Cardiac muscle cell (in vitro differentiated cells and primary cell): ENCODE data around the gene RNF11. TPM values are rescaled to one million over a fixed set of nuclear protein-coding genes. Genes with fewer than 3 reads are reported as not detected.

ENCODE experiments used
- DNase-seq, 2 donors: peaks; one replicate each; pipeline versions ENCODE4 v3.0.0 to v3.0.0-alpha.2; 2010 to 2017; ENCODE audit warnings: low read depth in 1 of 2, low spot score in 1 of 2
- H3K27ac ChIP-seq: fragments of 200-600 bp; sonication (generic); 2 replicates; pipeline ENCODE4 v1.5.1; 2016
- H3K27me3 ChIP-seq: fragments of 200-600 bp; sonication (generic); 2 replicates; pipeline ENCODE4 v1.6.0; 2016; ENCODE audit warnings: control low read depth
- H3K36me3 ChIP-seq: fragments of 200-600 bp; sonication (generic); 2 replicates; pipeline ENCODE4 v1.5.1; 2016; ENCODE audit warnings: control low read depth
- H3K4me1 ChIP-seq: fragments of 200-600 bp; sonication (generic); 2 replicates; pipeline ENCODE4 v1.8.1; 2017; ENCODE audit warnings: low read depth, mild to moderate bottlenecking, mixed run types
- H3K4me3 ChIP-seq: fragments of 200-600 bp; sonication (generic); 2 replicates; pipeline ENCODE4 v1.5.1; 2016; ENCODE audit warnings: mild to moderate bottlenecking
- H3K9me3 ChIP-seq: fragments of 200-600 bp; sonication (generic); 2 replicates; pipeline ENCODE4 v1.5.1; 2017; ENCODE audit warnings: low read depth, mild to moderate bottlenecking, control low read depth
- CTCF ChIP-seq: IDR thresholded peaks from 2 replicates; pipeline ENCODE4 v1.5.1; 2012; ENCODE audit warnings: low read depth, mild to moderate bottlenecking, low read length
- polyA plus RNA-seq: library from polyadenylated mRNA; unstranded; fragments of >200 nt; fragmentation: Nextera tagmentation; extraction: Ambion mirVana; gene quantifications from 2 replicates; pipeline ENCODE4 v1.2.1, GENCODE V29; 2016
- total RNA-seq: library from RNA; depleted of rRNA; stranded (reverse); fragments of >200 nt; gene quantifications from 2 replicates; pipeline ENCODE4 v1.2.3, GENCODE V29; 2016

Gene RNF11
- total and polyA plus RNA-seq, 2 experiments from 2014 or later, result 58.8 to 65.0 TPM

GRCh38 chr1:51317798-51318197 lies 81.7 kb downstream of the RNF11 start:
- Histone ChIP-seq H3K9me3 (no peaks in the 10 kb centered on the region), H3K4me1 (no peaks in the 10 kb centered on the region), H3K27me3 (no peaks in the 10 kb centered on the region), H3K27ac (no peak overlapping the region), H3K36me3 (no peaks in the 10 kb centered on the region), H3K4me3 (no peak overlapping the region)
- no peak for DNase-seq
- TF ChIP-seq CTCF, result no peak

GRCh38 chr1:51320967-51321923 lies 85.2 kb downstream of the RNF11 start:
- no peaks in the 10 kb centered on the region for H3K9me3 ChIP-seq
- TF ChIP-seq CTCF, result no peak
- no peak overlapping the region for H3K27ac ChIP-seq
- H3K4me3 ChIP-seq, result no peak overlapping the region
- peaks cover 4% of the 10 kb centered on the region for H3K4me1 ChIP-seq
- DNase-seq, result no peak
- no peaks in the 10 kb centered on the region for H3K27me3 ChIP-seq
- H3K36me3 ChIP-seq, result no peaks in the 10 kb centered on the region

GRCh38 chr1:51321924-51322280 lies 85.8 kb downstream of the RNF11 start:
- TF ChIP-seq CTCF, result no peak
- H3K4me3 ChIP-seq, result no peak overlapping the region
- peaks cover 10% of the 10 kb centered on the region for H3K4me1 ChIP-seq
- no peaks in the 10 kb centered on the region for H3K36me3 ChIP-seq
- no peak overlapping the region for H3K27ac ChIP-seq
- H3K27me3 ChIP-seq, result no peaks in the 10 kb centered on the region
- no peaks in the 10 kb centered on the region for H3K9me3 ChIP-seq
- no peak for DNase-seq

GRCh38 chr1:51322417-51323101 lies 86.5 kb downstream of the RNF11 start:
- no peaks in the 10 kb centered on the region for H3K27me3 ChIP-seq
- H3K4me3 ChIP-seq, result no peak overlapping the region
- no peak overlapping the region for H3K27ac ChIP-seq
- DNase-seq, result no peak
- no peak for TF ChIP-seq CTCF
- peaks cover 10% of the 10 kb centered on the region for H3K4me1 ChIP-seq
- H3K36me3 ChIP-seq, result no peaks in the 10 kb centered on the region
- H3K9me3 ChIP-seq, result no peaks in the 10 kb centered on the region

Other genes starting within 250 kb of the RNF11 start
- gene C1orf185, start 134.0 kb upstream of the RNF11 start, total RNA-seq, result not detected in 2 replicates
- gene C1orf185, start 134.0 kb upstream of the RNF11 start, polyA plus RNA-seq, result not detected in 2 replicates
- 13.5 and 15.6 TPM in 2 replicates for gene TTC39A, start 94.3 kb downstream of the RNF11 start, total RNA-seq
- 8.1 and 11.4 TPM in 2 replicates for gene TTC39A, start 94.3 kb downstream of the RNF11 start, polyA plus RNA-seq